ENCODE results near the gene HAX1. TPM values are rescaled to one million over a fixed set of nuclear protein-coding genes. Genes with fewer than 3 reads are reported as not detected.
"Not testable (repeated sequence)": the region's sequence is repeated elsewhere in the genome, so short reads cannot be mapped to it uniquely, and the experiment has no call there.

Gene HAX1
- total RNA-seq = 100 to 1,000 TPM; 204 to 219 TPM

- H3K27me3 Mint-ChIP-seq (ENCODE audit: low read depth) = no peaks in the 10 kb centered on the region
- peaks cover 40% of the 10 kb centered on the region for H3K4me1 Mint-ChIP-seq (ENCODE audit: low read depth)
- DNase-seq = peak; percentile 99
- H3K4me3 Mint-ChIP-seq = peak within 1 kb of the TSS; percentile 98
- peaks cover 33% of the 10 kb centered on the region for H3K36me3 Mint-ChIP-seq (ENCODE audit: low read depth)
- intact Hi-C loops (cut with micrococcal nuclease) = loop anchor here (1.0 to 5.0 kb wide), 13 partner anchors 52 to 602 kb away; partner anchors contain the start of genes ATP8B2, CRTC2, ILF2 and RPS27
- no peaks in the 10 kb centered on the region for H3K9me3 Mint-ChIP-seq
- peak within 1 kb of the TSS; percentile 99 for H3K27ac Mint-ChIP-seq
- CTCF ChIA-PET = interaction anchor here (0.6 to 4.1 kb wide), 22 partner anchors 13 to 530 kb away, joined by 3 to 30 read pairs (median 3); partner anchors contain the start of genes ATP8B2, TPM3 and UBAP2L
Measured at GRCh38 chr1:154272217-154272998, at the start of gene HAX1. HAX1 (plus strand) TSS chr1:154272629; CDS start chr1:154272724, 95 bp downstream.

- CTCF ChIA-PET = interaction anchor here (0.7 to 1.0 kb wide), 2 partner anchors 121 to 427 kb away, joined by 3 read pairs; no protein-coding TSS in a partner anchor
- Mint-ChIP-seq H3K27me3 (ENCODE audit: low read depth) (no peaks in the 10 kb centered on the region), H3K4me1 (ENCODE audit: low read depth) (peaks cover 59% of the 10 kb centered on the region), H3K27ac (peak overlapping the region; percentile 97), H3K36me3 (ENCODE audit: low read depth) (peaks cover 61% of the 10 kb centered on the region), H3K4me3 (peak overlapping the region; percentile 96), H3K9me3 (peaks cover 6% of the 10 kb centered on the region)
- no peak for DNase-seq
- intact Hi-C loops (cut with micrococcal nuclease) = no loop called here
Measured at GRCh38 chr1:154222918-154223317, 49.5 kb upstream of the HAX1 start.

GRCh38 chr1:154223621-154224020, 48.8 kb upstream of the HAX1 start:
- H3K36me3 Mint-ChIP-seq (ENCODE audit: low read depth) = peaks cover 58% of the 10 kb centered on the region

GRCh38 chr1:154225370-154225769, 47.1 kb upstream of the HAX1 start:
- CTCF ChIA-PET = interaction anchor here (0.6 kb wide), 1 partner anchor 38 kb away, joined by 5 read pairs; no protein-coding TSS in a partner anchor
- DNase-seq = no peak
- Mint-ChIP-seq H3K36me3 (ENCODE audit: low read depth) (peaks cover 50% of the 10 kb centered on the region), H3K4me1 (ENCODE audit: low read depth) (peaks cover 47% of the 10 kb centered on the region), H3K27me3 (ENCODE audit: low read depth) (no peaks in the 10 kb centered on the region), H3K4me3 (no peak overlapping the region), H3K9me3 (peaks cover 6% of the 10 kb centered on the region), H3K27ac (peak overlapping the region; percentile 51)
- intact Hi-C loops (cut with micrococcal nuclease) = no loop called here

More at GRCh38 chr1:154223621-154224020, 48.8 kb upstream of the HAX1 start:
- H3K9me3 Mint-ChIP-seq = peaks cover 6% of the 10 kb centered on the region
- H3K4me3 Mint-ChIP-seq = no peak overlapping the region
- H3K27ac Mint-ChIP-seq = peak overlapping the region; percentile 97
- H3K4me1 Mint-ChIP-seq (ENCODE audit: low read depth) = peaks cover 54% of the 10 kb centered on the region
- intact Hi-C loops (cut with micrococcal nuclease) = no loop called here
- no peak for DNase-seq
- CTCF ChIA-PET = interaction anchor here (1.0 kb wide), 1 partner anchor 428 kb away, joined by 3 read pairs; no protein-coding TSS in a partner anchor
- no peaks in the 10 kb centered on the region for H3K27me3 Mint-ChIP-seq (ENCODE audit: low read depth)

GRCh38 chr1:154231112-154231511, 41.3 kb upstream of the HAX1 start:
- peaks cover 11% of the 10 kb centered on the region for H3K4me1 Mint-ChIP-seq (ENCODE audit: low read depth)
- H3K27ac Mint-ChIP-seq; H3K27me3 Mint-ChIP-seq (ENCODE audit: low read depth); CTCF ChIA-PET; intact Hi-C loops (cut with micrococcal nuclease); H3K9me3 Mint-ChIP-seq; H3K4me3 Mint-ChIP-seq; DNase-seq: not testable (repeated sequence)
- peaks cover 47% of the 10 kb centered on the region for H3K36me3 Mint-ChIP-seq (ENCODE audit: low read depth)

- H3K27me3 Mint-ChIP-seq (ENCODE audit: low read depth); H3K9me3 Mint-ChIP-seq; intact Hi-C loops (cut with micrococcal nuclease); H3K4me3 Mint-ChIP-seq; DNase-seq; H3K27ac Mint-ChIP-seq: not testable (repeated sequence)
- CTCF ChIA-PET = interaction anchor here (0.7 kb wide), 1 partner anchor 474 kb away, joined by 3 read pairs; no protein-coding TSS in a partner anchor
- peaks cover 14% of the 10 kb centered on the region for H3K4me1 Mint-ChIP-seq (ENCODE audit: low read depth)
- peaks cover 49% of the 10 kb centered on the region for H3K36me3 Mint-ChIP-seq (ENCODE audit: low read depth)
Measured at GRCh38 chr1:154233127-154233526, 39.3 kb upstream of the HAX1 start.

GRCh38 chr1:154236855-154237254, 35.6 kb upstream of the HAX1 start:
- no peak overlapping the region for H3K4me3 Mint-ChIP-seq
- no peak for DNase-seq
- peaks cover 33% of the 10 kb centered on the region for H3K4me1 Mint-ChIP-seq (ENCODE audit: low read depth)
- H3K27me3 Mint-ChIP-seq (ENCODE audit: low read depth) = no peaks in the 10 kb centered on the region
- H3K9me3 Mint-ChIP-seq = no peaks in the 10 kb centered on the region
- H3K27ac Mint-ChIP-seq = no peak overlapping the region
- peaks cover 48% of the 10 kb centered on the region for H3K36me3 Mint-ChIP-seq (ENCODE audit: low read depth)
- intact Hi-C loops (cut with micrococcal nuclease) = no loop called here
- CTCF ChIA-PET = no interaction called here

- peaks cover 37% of the 10 kb centered on the region for H3K4me1 Mint-ChIP-seq (ENCODE audit: low read depth)
- no peak for DNase-seq
- no peaks in the 10 kb centered on the region for H3K9me3 Mint-ChIP-seq
- no peak overlapping the region for H3K27ac Mint-ChIP-seq
- peaks cover 53% of the 10 kb centered on the region for H3K36me3 Mint-ChIP-seq (ENCODE audit: low read depth)
- H3K27me3 Mint-ChIP-seq (ENCODE audit: low read depth) = no peaks in the 10 kb centered on the region
- CTCF ChIA-PET = interaction anchor here (0.7 kb wide), 2 partner anchors 92 to 97 kb away, joined by 3 read pairs; no protein-coding TSS in a partner anchor
- no peak overlapping the region for H3K4me3 Mint-ChIP-seq
- intact Hi-C loops (cut with micrococcal nuclease) = no loop called here
Measured at GRCh38 chr1:154237435-154237834, 35.0 kb upstream of the HAX1 start.

- intact Hi-C loops (cut with micrococcal nuclease) = no loop called here
- Mint-ChIP-seq H3K27me3 (ENCODE audit: low read depth) (no peaks in the 10 kb centered on the region), H3K9me3 (no peaks in the 10 kb centered on the region), H3K4me1 (ENCODE audit: low read depth) (peaks cover 37% of the 10 kb centered on the region), H3K36me3 (ENCODE audit: low read depth) (peaks cover 59% of the 10 kb centered on the region), H3K4me3 (no peak overlapping the region), H3K27ac (peak overlapping the region; percentile 2)
- no peak for DNase-seq
- CTCF ChIA-PET = interaction anchor here (0.7 kb wide), 2 partner anchors 91 to 97 kb away, joined by 3 read pairs; no protein-coding TSS in a partner anchor
Measured at GRCh38 chr1:154237880-154238506, 34.4 kb upstream of the HAX1 start.

- Mint-ChIP-seq H3K4me3 (no peak overlapping the region), H3K9me3 (no peaks in the 10 kb centered on the region), H3K27me3 (ENCODE audit: low read depth) (no peaks in the 10 kb centered on the region), H3K4me1 (ENCODE audit: low read depth) (peaks cover 39% of the 10 kb centered on the region), H3K27ac (peak overlapping the region; percentile 59), H3K36me3 (ENCODE audit: low read depth) (peaks cover 68% of the 10 kb centered on the region)
- DNase-seq = no peak
- CTCF ChIA-PET = interaction anchor here (0.6 to 0.7 kb wide), 3 partner anchors 175 to 416 kb away, joined by 3 to 5 read pairs (median 4); no protein-coding TSS in a partner anchor
- intact Hi-C loops (cut with micrococcal nuclease) = no loop called here
Measured at GRCh38 chr1:154239491-154239890, 32.9 kb upstream of the HAX1 start.

GRCh38 chr1:154240294-154240833, 32.1 kb upstream of the HAX1 start:
- intact Hi-C loops (cut with micrococcal nuclease) = no loop called here
- peaks cover 39% of the 10 kb centered on the region for H3K4me1 Mint-ChIP-seq (ENCODE audit: low read depth)
- H3K36me3 Mint-ChIP-seq (ENCODE audit: low read depth) = peaks cover 63% of the 10 kb centered on the region
- no peak overlapping the region for H3K4me3 Mint-ChIP-seq
- H3K9me3 Mint-ChIP-seq = no peaks in the 10 kb centered on the region
- no peaks in the 10 kb centered on the region for H3K27me3 Mint-ChIP-seq (ENCODE audit: low read depth)
- DNase-seq = no peak
- CTCF ChIA-PET = interaction anchor here (0.6 to 0.7 kb wide), 3 partner anchors 176 to 586 kb away, joined by 3 to 4 read pairs (median 3); no protein-coding TSS in a partner anchor
- H3K27ac Mint-ChIP-seq = no peak overlapping the region

All from activated naive CD4-positive, alpha-beta T cell treated with anti-CD3 and anti-CD28 coated beads for 36 hours (primary cell).